OCI-LY7 (cell line): ENCODE measurements around the gene ZNF519.
"Not testable (repeated sequence)": the region's sequence is repeated elsewhere in the genome, so short reads cannot be mapped to it uniquely, and the experiment has no call there.

ENCODE experiments used
- EZH2phosphoT487 ChIP-seq: fragments of 200-600 bp; sonication (generic); IDR thresholded peaks from 2 replicates; pipeline ENCODE4 v1.6.1; 2018; ENCODE audit warnings: low read depth, borderline replicate concordance, mild to moderate bottlenecking, mixed run types, antibody characterized with exemption, low read length, moderate library complexity, mixed read lengths
- TF ChIP-seq, protein P1 (sequence below): fragments of 200-600 bp; sonication (generic); conservative IDR thresholded peaks from 2 replicates; pipeline ENCODE4 v1.5.1; 2014; ENCODE audit warnings: mild to moderate bottlenecking, antibody characterized with exemption, low read length, moderate library complexity, mixed read lengths

DNA sequence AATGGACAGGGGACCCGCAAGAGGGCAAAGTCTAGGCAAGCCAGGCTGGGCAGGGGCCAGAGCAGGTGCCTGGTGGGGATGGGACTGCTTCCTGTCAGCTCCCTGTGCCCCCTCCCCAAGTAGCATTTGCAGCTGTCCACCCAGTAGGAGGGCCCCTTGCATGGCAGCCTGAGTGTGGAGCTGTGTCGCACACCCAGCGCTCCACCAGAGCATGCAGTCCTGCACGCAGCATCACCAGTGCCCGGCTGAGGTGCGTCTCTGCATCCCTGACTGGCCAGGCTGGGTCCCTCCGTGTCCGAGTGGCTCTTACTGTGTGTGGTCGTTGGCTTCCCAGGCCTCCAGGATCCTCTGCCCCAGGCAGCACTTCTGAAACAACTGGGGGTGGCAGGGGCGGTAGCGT, 18.5 kb upstream of the ZNF519 start:
- TF ChIP-seq, protein P1, sequence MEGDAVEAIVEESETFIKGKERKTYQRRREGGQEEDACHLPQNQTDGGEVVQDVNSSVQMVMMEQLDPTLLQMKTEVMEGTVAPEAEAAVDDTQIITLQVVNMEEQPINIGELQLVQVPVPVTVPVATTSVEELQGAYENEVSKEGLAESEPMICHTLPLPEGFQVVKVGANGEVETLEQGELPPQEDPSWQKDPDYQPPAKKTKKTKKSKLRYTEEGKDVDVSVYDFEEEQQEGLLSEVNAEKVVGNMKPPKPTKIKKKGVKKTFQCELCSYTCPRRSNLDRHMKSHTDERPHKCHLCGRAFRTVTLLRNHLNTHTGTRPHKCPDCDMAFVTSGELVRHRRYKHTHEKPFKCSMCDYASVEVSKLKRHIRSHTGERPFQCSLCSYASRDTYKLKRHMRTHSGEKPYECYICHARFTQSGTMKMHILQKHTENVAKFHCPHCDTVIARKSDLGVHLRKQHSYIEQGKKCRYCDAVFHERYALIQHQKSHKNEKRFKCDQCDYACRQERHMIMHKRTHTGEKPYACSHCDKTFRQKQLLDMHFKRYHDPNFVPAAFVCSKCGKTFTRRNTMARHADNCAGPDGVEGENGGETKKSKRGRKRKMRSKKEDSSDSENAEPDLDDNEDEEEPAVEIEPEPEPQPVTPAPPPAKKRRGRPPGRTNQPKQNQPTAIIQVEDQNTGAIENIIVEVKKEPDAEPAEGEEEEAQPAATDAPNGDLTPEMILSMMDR: not testable (repeated sequence)
- TF ChIP-seq EZH2phosphoT487: not testable (repeated sequence)
